Measurements from ENCODE around the gene DYNC1H1.

The DYNC1H1 gene

DNA sequence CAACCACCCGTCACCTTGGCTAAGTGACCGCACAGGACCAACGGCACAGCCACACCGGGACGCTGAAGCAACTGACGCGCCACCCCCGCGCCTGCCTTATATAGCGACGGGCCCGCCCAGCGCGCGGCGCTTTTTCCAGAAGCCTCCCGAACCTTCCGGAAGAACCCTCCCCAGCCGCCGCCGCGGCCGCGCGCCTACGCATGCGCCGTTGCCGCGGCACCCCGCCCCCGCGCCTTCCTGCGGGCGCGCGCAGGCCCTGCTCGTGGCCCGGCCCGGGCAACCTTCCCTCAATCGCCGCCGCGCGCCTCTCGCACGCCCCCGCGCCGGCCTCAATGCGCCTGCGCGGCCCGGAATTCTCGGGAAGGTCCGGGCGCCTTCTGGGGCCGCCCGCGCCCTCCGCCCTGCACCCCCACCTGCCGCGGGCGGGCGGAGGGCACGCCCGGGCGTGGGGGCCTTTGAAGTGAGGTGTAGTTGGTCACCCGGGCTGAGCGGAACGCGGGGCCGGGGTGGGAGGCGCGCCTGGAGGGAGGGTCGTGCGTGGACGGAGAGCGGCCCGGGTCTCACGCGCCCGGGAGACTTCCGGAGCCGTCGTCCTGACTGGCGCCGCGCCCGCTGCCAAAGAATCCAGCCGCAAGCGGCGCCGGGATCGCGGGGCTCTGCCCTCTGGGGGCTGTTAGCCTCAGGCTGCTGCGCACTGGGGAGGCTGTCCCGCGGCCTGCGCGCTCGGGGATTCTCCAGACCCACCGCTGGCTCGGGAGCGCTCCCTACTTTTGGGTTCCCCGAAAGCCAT lies 122.8 kb downstream of the DYNC1H1 start, which contains the start of gene HSP90AA1:
HSP90AA1 (minus strand) TSS at position 73 of the 790 bp plus-strand sequence. CDS start 666 bp downstream, outside the sequence.
- FAIRE-seq: no peak
- DNase-seq (ENCODE audit: low spot score): peak; percentile 92

DNA sequence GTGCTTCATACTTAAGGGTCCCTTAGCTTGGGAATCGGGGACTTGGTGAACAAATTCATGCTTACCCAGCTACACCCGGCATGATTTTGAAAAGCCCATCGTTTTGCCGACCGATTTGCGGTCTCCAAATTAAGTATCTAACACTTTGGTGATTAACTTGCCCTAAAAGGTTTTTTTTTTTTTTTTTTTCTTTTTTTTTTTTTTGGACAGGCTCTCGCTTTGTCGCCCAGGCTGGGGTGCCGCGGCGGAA lies 123.3 kb downstream of the DYNC1H1 start:
- no peak for DNase-seq (ENCODE audit: low spot score)
- no peak for FAIRE-seq

GRCh38 chr14:102088012-102088792 lies 123.8 kb downstream of the DYNC1H1 start:
- FAIRE-seq: no peak

GRCh38 chr14:102089621-102090343 lies 125.4 kb downstream of the DYNC1H1 start:
- DNase-seq (ENCODE audit: low spot score): no peak
- no peak for FAIRE-seq

More at GRCh38 chr14:102088012-102088792, 123.8 kb downstream of the DYNC1H1 start:
- DNase-seq (ENCODE audit: low spot score): no peak

DNA sequence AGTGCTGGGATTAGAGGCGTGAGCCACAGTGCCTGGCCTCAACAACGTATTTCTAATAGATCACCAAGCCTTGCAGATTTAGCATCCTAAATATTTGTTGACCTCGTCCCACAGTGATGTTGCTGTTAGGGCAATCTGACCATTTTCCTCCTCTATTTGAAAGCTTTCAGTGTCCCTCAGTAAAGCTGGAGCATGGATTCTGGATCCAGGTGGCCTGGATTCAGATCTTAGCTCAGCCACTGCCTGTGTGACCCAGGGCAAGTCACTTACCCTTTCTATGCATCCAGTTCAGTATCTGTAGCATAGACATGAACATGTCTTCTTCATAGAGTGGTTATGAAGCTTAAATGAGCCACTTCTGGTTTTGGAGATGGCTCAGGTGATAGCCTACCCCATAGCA lies 126.3 kb downstream of the DYNC1H1 start:
- no peak for FAIRE-seq
- DNase-seq (ENCODE audit: low spot score): no peak

DNA sequence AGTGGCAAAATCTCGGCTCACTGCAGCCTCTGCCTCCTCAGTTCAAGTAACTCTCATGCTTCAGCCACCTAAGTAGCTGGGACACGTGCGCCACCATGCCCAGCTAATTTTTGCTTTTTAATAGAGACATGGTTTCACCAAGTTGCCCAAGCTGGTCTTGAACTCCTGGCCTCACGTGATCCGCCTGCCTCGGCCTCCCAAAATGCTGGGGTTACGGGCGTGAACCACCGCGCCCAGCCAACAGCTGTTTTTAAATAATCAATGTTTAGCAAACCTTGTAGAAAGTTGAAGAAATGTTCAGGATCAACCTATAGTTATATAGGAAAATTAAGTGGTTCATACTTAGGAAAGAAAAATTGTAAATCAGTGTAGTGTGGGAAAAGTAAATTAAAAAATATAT lies 128.4 kb downstream of the DYNC1H1 start:
- FAIRE-seq: no peak
- no peak for DNase-seq (ENCODE audit: low spot score)

GRCh38 chr14:102094101-102094500 lies 129.7 kb downstream of the DYNC1H1 start:
- FAIRE-seq: no peak
- no peak for DNase-seq (ENCODE audit: low spot score)

- no peak for FAIRE-seq
- peak; percentile 16 for DNase-seq (ENCODE audit: low spot score)
These were observed 131.0 kb downstream of the DYNC1H1 start for GRCh38 chr14:102095231-102095870.

- FAIRE-seq (no peak), DNase-seq (ENCODE audit: low spot score) (no peak)
These were observed 131.6 kb downstream of the DYNC1H1 start for GRCh38 chr14:102095871-102096568.

DNA sequence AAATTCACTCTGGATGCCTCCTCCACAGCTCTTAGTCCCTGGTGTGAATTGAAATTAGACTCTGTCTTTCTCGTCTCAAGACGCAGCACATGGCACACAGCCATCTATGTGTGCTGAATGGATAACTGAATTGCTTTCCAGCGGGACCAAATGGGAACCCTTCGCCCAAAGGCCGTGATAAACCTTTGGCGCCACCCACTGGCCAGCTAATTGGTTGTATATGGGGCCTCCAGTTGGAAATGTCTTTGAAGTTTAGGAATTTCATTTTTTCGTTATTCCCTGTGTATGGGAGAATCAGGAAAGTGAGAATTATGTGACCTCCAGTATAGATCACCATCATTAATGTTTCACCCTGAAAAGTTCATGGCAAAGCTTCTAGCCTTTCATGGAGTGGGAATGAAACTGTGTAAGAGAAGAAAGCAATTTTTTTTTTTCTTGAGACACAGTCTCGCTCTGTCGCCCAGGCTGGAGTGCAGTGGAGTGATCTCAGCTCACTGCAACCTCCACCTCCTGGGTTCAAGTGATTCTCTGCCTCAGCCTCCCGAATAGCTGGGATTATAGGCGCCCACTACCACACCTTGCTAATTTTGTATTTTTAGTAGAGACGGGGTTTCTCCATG lies 132.3 kb downstream of the DYNC1H1 start:
- peak; percentile 61 for DNase-seq (ENCODE audit: low spot score)
- no peak for FAIRE-seq

- FAIRE-seq (no peak), DNase-seq (ENCODE audit: low spot score) (no peak)
These were observed 133.2 kb downstream of the DYNC1H1 start for GRCh38 chr14:102097441-102098135.

DNA sequence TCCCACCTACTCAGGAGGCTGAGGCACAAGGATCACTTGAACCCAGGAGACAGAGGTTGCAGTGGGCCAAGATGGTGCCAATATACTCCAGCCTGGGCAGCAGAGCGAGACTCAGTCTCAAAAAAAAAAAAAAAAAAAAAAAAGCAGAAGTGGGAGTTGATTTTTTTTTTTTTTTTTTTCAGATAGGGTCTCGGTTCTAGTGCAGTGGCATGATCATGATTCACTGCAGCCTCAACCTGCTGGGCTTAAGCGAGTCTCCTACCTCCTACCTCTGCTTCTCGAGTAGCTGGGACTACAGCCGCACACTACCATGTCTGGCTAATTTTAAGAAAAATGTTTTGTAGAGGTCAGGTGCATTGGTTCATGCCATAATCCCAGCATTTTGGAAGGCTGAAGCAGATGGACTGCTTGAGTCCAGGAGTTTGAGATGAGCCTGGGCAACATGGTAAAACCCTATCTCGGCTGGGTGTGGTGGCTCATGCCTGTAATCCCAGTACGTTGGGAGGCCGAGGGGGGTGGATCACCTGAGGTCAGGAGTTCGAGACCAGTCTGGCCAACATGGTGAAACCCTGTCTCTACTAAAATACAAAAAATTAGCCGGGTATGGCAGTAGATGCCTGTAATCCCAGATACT lies 138.8 kb downstream of the DYNC1H1 start:
- no peak for DNase-seq (ENCODE audit: low spot score)
- FAIRE-seq: no peak

DNA sequence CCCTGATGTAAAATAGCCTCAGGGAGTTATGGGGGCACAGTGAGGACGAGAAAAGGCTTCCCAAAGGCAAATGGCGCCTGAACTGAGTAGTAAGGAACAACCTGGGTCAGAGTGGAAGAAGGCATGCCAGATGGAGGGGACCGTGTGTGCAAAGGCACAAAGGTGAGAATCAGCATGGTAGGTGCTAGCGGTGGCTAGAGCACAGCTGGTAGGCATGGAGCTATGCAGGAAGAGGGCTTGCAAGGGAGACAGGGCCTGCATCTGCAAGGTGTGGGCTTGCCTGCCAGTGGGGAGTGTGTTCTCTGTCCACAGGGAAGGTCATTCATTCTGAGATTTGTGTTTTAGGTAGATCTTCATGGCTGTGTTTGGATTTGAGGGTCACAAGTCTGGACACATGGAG lies 141.0 kb downstream of the DYNC1H1 start:
- FAIRE-seq: no peak
- DNase-seq (ENCODE audit: low spot score): no peak
